ENCODE data around the gene SLC10A3.

Gene SLC10A3

GRCh38 chrX:154437971-154438893, 52.2 kb downstream of the SLC10A3 start:
- DNase-seq (ENCODE audit: low read depth), result no peak
